22Rv1 (cell line): ENCODE results near the gene NRF1.

Source experiments
- ZFX ChIP-seq: fragments of 450-650 bp; IDR thresholded peaks from 2 replicates; pipeline ENCODE4 v1.6.1; 2017; ENCODE audit warnings: antibody characterized with exemption, borderline replicate concordance
- TF ChIP-seq, protein P1 (sequence below): fragments of 450-650 bp; IDR thresholded peaks from 2 replicates; pipeline ENCODE4 v1.5.1; 2017; ENCODE audit warnings: mild to moderate bottlenecking

DNA sequence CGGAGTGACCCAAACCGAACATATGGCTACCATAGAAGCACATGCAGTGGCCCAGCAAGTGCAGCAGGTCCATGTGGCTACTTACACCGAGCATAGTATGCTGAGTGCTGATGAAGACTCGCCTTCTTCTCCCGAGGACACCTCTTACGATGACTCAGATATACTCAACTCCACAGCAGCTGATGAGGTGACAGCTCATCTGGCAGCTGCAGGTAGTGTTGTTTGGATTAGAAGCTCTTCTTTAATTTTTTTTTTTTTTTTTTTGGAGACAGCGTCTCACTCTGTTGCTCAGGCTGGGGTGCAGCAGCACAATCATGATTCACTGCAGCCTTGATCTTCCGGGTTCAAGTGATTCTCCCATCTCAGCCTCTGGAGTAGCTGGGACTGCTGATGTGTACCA lies 45.8 kb downstream of the NRF1 start:
- TF ChIP-seq, protein P1, sequence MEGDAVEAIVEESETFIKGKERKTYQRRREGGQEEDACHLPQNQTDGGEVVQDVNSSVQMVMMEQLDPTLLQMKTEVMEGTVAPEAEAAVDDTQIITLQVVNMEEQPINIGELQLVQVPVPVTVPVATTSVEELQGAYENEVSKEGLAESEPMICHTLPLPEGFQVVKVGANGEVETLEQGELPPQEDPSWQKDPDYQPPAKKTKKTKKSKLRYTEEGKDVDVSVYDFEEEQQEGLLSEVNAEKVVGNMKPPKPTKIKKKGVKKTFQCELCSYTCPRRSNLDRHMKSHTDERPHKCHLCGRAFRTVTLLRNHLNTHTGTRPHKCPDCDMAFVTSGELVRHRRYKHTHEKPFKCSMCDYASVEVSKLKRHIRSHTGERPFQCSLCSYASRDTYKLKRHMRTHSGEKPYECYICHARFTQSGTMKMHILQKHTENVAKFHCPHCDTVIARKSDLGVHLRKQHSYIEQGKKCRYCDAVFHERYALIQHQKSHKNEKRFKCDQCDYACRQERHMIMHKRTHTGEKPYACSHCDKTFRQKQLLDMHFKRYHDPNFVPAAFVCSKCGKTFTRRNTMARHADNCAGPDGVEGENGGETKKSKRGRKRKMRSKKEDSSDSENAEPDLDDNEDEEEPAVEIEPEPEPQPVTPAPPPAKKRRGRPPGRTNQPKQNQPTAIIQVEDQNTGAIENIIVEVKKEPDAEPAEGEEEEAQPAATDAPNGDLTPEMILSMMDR, result no peak
- TF ChIP-seq ZFX, result no peak
